ENCODE results near the gene METAP1.
"Not testable (repeated sequence)": the region's sequence is repeated elsewhere in the genome, so short reads cannot be mapped to it uniquely, and the experiment has no call there.

METAP1 gene

DNA sequence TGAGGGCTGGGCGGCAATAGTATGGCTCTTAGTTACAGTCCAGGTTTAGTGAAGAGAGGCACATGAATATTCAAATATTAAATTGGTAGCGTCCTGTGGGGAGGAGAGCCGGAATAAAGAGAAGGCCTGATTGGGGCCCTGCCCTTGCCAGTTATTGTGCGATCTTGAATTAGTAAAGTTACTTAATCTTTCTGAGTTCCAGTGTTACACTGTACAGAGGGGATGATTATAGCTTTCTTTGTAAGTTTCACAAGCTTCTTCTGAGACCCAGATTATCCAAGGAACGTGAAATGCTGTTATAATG, 1.2 kb downstream of the METAP1 start:
- in situ Hi-C loops (cut with HindIII; ENCODE audit: low sequenced_read_pairs), result no loop called here

DNA sequence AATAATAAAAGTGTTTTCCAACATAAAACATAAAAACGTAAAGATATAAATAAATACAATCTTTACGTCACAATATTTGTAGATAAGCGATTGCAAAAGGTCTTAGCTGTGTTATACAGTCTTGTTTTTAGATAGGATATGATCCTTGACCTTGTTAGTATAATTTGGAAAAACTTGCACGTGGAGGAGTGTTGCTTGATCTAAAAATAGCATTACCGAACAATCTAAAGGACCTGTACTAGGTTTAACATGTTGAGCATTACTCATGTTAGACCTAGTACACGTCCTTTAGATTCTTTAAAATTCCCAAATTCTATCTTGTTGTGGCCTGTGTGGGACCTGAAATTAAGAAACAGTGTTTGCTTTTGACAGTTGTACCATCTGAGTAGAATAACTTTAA, 1.6 kb downstream of the METAP1 start:
- in situ Hi-C loops (cut with HindIII; ENCODE audit: low sequenced_read_pairs), result no loop called here

DNA sequence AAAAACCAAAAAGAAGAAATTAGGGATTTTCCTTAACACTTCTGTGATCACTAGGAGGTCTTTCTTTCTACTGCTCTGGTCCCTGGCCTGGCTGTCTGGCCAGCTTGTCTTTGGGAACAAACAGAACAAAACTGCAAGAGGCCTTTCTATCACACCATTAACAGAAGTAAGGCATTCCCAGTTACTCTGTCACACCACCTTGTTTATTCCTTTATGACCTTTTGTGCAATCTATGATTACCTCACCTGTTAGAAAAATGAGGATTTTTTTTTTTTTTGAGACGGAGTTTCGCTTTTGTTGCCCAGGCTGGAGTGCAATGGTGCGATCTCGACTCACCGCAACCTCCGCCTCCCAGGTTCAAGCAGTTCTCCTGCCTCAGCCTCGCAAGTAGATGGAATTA, 3.0 kb downstream of the METAP1 start:
- in situ Hi-C loops (cut with HindIII; ENCODE audit: low sequenced_read_pairs), result no loop called here

DNA sequence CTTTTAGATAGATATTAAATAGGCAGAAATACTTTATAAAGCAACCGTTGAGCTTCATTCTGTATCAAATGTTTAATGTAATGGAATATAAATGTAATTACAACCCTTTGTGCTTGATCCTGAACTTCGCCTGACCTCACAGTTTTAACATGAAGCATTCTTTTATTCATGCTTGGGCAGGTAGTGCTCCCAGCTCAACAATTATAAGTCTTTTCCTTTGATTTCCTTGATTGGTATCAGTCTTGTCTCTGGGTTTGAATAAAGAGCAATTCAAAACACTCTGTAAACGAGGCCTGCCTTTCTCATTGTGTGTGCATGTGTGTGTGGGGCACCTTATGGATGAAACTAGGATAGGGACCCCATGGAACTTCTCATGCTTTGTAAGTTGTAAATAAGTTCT, 6.8 kb downstream of the METAP1 start:
- in situ Hi-C loops (cut with HindIII; ENCODE audit: low sequenced_read_pairs), result no loop called here

DNA sequence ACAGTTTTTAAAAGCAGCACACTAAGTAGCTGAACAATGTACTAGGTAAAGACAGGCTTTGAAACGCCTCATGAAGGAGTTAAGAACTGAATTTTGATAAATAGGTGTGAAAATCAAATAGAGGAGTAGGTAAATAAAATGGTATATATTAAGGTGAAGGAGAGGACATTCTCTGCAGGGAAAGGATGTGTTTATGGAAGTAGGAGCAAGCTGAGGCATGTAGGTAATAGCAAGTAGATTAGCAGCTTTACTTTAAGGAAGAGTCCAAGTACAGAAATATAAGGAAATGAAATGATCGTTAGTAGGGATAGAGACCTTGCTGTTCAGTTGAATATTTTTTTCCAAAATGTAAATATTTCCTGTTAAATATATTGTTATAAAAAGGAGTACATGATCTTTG, 12.5 kb downstream of the METAP1 start:
- in situ Hi-C loops (cut with HindIII; ENCODE audit: low sequenced_read_pairs), result no loop called here

DNA sequence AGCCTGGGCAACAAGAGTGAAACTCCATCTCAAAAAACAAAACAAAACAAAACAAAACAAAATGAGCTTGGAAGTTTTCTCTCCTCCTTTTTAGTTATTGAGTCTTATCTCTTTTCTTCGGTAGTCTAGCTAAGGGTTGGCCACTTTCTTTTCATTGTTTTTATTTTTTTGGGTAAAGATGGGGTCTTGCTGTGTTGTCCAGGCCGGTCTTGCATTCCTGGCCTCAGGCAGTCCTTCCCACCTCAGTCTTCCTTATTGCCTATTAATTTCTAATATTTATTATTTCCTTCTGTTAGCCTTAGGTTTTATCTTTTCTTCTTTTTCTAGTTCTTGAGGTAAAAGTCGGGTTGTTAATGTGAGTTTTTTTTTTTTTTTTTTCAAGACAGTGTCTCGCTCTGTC, 16.4 kb downstream of the METAP1 start:
- in situ Hi-C loops (cut with HindIII; ENCODE audit: low sequenced_read_pairs), result no loop called here

DNA sequence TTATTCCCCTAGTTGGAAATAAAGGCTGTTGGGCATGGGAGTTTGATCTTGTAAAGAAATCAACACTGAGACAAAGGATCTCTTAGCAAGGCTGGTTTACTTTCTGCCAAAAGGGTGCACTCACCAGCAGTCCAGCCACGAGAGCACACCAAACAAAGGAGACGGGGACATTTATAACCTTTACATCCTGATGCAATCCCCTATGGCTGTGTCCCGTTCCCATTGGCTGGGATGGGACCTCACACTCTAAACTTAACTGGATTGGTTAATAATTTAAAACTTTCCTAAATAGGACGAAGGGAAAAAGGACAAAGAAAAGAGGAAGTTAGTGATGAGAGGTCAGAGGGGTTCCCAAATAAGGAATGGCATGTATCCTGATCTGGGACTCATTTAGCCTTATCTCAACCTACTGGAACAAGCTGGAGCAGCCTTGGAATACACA, 17.9 kb downstream of the METAP1 start:
- in situ Hi-C loops (cut with HindIII; ENCODE audit: low sequenced_read_pairs), result no loop called here

DNA sequence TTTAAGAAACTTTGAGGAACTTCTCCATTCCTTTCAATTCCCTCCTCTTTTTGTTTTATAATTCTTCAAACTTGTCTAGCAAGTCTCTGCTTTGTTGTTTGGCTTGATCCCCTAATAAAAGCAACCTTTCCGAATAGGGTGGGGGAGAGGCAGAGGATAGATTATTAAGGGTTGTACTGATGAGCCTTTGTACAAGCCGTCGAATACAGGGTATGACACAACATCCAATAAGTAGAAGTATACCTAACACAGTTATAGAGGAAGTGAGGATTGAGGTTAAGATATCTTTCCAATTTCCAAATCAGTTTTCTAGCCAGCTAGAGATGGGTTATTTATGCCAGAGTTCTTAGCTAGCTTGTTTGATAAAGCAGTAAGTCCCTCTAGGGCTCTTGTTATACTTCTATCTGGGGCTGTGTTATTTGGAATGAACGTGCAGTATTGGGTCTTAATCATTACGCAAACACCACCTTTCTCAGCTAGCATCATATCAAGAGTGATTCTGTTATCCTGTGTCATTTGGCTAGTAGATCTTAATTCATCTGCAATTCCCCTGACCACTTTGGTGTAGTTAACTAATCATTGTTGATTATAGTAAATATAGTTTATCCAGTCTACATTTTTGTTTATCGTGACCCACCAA, 18.5 kb downstream of the METAP1 start:
- in situ Hi-C loops (cut with HindIII; ENCODE audit: low sequenced_read_pairs), result no loop called here

DNA sequence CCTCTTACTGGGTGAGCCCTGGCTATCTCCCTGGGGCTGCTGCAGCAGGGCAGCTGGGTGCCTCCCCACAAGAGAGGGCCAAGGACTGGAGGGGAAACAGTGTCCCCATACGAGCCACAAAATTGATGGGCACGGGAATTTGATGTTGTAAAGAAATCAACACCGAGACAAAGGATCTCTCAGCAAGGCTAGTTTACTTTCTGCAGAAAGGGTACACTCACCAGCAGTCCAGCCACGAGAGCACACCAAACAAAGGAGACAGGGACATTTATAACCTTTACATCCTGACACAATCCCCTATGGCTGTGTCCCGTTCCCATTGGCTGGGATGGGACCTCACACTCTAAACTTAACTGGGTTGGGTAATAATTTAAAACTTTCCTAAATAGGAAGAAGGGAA, 25.9 kb downstream of the METAP1 start:
- in situ Hi-C loops (cut with HindIII; ENCODE audit: low sequenced_read_pairs), result no loop called here

DNA sequence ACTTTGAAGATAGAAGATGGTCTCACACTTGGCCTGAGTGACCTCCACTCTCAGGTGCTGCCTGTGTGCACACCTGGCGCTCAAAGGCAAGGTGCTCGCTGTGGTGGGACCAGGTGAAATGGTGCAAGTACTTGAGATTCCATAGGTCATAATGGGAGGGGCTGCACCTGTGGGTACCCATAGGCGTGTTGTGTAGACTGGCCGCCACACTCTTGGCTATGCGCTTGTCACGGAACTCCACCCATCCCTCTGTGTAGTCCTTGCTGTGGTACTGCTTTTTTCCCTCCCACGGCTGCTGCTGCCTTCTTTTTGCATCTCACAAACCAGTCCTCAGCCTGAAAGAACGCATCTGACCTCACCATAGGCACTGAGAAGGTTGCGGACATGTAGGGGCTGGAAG, 27.0 kb downstream of the METAP1 start:
- in situ Hi-C loops (cut with HindIII; ENCODE audit: low sequenced_read_pairs), result no loop called here

DNA sequence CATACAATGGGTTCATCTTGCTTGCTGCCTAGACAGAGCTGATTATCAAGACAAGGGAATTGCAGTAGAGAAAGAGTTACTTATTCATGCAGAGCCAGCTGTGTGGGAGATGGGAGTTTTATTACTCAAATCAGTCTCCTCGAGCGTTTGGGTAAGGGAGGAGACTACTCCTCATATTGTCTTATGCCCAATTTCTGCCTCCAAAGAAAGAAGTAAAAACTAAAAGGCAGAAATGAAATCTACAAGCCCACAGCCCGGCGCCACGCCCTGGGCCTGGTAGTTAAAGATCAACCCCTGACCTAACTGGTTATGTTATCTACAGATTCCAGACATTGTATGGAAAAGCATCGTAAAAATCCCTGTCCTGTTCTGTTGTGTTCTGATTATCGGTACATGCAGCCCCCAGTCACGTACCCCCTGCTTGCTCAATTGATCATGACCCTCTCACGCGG, 28.3 kb downstream of the METAP1 start:
- in situ Hi-C loops (cut with HindIII; ENCODE audit: low sequenced_read_pairs), result not testable (repeated sequence)

DNA sequence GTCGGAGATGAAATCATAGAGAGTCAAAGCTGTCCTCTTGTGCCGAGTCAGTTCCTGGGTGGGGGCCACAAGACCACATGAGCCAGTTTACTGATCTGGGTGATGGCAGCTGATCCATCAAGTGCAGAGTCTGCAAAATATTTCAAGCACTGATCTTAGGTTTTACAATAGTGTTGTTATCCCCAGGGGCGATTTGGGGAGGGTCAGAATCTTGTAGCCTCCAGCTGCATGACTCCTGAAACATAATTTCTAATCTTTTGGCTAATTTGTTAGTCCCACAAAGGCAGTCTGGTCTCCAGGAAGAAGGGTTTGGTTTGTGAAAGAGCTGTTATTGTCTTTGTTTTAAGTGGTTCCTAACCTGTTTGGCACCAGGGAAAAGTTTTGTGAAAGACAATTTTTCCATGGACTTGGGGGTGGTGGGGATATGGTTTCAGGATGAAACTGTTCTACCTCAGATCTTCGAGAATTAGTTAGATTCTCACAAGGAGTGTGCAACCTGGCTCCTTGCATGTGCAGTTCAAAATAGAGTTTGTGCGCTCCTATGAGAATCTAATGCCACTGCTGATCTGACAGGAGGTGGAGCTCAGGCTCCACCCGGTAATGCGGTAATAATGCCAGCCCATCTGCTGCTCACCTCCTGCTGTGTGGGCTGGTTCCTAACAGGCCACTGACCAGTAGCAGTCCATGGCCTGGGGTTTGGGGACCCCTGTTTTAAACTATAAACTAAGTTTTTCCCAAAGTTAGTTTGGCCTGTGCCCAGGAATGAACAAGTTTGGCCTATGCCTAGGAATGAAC, 29.2 kb downstream of the METAP1 start:
- in situ Hi-C loops (cut with HindIII; ENCODE audit: low sequenced_read_pairs), result no loop called here

DNA sequence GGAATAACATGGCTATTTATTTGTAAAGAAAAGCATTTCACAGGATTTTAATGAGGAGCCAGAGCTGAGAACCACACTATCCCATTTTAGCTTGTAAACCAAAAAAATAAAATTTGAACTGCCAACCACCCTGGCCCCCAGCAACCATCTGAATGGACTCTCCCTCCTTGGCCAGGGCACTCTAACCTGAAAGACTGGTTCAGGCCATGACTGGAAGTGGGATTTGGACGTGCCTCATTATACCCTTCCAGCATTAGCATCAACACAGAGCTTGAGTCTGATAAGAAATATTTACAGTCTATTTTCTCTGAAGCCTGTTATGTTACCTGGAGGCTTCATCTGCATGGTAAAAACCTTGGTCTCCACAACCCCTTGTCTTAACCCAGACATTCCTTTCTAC, 30.0 kb downstream of the METAP1 start:
- in situ Hi-C loops (cut with HindIII; ENCODE audit: low sequenced_read_pairs), result no loop called here

DNA sequence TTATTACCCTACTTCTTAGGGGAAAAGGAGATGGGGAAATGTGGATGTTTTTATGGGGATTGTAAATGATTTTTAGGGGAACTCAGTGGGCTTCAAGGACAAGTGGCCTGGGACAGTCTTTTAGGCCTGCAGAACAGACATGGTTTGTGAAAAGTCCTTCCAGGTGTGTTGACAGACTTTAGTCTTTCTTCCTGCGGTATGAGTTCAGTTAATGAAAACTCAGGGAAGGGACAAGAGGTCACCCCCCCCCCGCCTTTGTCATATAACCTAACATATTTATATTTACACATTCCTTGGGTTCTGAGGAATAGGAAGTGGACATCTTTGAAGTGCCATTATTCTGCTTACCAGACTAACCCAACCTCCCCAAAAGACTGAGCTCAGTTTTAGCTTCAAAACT, 31.8 kb downstream of the METAP1 start:
- in situ Hi-C loops (cut with HindIII; ENCODE audit: low sequenced_read_pairs), result no loop called here

DNA sequence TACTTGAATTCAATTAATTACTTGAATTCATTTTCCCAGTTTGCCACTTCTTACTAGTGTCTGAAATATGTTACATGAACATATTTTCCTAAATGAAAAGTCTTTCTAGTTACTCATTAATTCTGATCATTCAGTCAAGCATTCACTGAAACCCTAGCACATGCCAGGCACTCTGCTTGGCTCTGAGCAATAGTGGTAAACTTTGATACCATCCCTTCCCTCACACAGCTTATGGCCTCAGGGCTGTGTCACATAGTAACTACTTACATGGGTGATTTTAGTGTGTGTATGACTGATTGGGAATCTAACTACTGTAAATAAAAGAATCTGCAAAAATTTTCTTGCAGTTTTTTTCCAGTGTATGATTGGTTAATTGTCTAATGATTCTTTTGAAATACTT, 32.7 kb downstream of the METAP1 start:
- in situ Hi-C loops (cut with HindIII; ENCODE audit: low sequenced_read_pairs), result no loop called here

DNA sequence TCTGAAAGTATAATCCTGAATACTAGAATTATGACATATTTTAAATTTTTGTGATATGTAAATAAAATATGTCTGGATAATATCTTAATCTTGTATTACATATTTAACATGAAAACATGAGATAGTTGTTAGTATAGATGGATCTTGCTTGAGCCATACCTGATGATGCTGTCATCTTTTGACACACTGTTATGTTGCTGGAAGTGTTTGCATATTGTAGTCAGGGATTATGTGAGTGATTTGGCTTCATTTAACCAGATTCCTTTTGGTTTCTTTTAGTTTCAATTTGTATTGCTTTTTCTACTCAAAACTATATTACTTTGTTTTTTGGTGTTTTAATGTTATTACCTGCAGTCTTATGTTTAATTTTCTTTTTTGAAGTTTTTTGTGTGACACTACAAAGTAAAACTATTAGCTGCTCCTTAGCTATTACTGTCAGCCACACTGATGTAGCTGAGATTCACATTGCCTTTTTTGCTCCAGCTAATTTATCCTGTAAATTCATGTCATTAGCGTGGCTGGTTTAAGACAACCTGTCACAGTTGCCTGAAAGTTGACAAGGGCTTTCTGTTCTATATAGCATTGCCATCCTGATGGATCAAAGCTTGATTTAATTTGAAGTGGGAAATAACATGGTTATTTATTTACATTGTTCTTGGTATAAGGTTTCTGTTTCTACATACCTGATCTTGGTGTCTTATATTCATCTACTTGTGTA, 33.7 kb downstream of the METAP1 start:
- in situ Hi-C loops (cut with HindIII; ENCODE audit: low sequenced_read_pairs), result no loop called here

DNA sequence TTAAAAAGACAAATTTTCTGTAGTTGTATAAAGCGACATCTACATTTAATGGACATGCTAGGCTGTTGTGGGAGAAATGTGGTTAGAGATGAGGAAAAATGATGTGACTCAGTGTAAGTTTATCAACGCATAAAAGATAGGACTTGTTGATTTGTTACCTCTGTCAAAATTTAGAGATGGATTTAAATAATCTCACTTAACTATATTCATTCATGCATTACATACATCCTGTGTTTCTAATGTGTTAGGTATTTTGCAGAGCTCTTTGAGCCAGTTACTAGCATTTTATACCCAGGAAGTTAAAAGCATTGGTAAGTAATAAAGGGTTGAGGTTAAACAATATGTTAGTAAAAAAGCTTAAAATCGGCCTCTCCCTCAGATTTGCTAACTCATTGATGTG, 34.3 kb downstream of the METAP1 start:
- in situ Hi-C loops (cut with HindIII; ENCODE audit: low sequenced_read_pairs), result no loop called here

DNA sequence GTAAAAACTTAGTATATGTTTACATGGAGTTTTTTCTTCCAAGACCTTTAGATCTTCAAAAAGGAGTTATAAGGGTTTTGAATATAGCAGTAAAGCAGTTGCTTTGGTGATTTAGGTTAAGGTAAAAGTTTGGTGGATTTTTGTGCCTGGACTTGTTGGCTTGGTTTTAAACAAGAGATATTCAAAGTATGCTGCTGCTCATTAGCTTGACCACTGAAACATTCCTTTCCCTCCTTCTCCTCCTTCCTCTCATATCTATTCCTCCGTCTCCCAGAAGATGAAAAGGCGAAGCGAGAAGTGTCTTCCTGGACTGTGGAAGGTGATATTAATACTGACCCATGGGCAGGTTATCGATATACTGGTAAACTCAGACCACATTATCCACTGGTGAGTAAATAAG, 38.4 kb downstream of the METAP1 start:
- in situ Hi-C loops (cut with HindIII; ENCODE audit: low sequenced_read_pairs), result no loop called here

DNA sequence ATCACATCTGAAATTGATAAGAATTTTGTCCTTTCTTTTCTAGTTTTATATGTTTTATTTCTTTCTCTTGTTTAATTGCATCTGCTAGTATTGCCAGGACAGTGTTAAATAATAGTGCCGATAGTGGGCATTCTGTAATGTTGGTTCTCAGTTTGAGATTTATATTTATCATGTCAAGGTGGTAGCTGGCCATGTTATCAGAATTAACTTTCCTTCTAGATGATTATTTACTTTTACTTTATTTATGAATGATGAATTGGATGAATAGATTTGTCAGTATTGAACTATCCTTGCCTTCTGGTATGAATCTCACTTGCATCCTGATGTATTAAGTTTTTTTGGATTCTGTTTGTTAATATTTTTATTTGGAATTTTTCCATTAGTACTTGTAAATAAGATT, 42.7 kb downstream of the METAP1 start:
- in situ Hi-C loops (cut with HindIII; ENCODE audit: low sequenced_read_pairs), result no loop called here

DNA sequence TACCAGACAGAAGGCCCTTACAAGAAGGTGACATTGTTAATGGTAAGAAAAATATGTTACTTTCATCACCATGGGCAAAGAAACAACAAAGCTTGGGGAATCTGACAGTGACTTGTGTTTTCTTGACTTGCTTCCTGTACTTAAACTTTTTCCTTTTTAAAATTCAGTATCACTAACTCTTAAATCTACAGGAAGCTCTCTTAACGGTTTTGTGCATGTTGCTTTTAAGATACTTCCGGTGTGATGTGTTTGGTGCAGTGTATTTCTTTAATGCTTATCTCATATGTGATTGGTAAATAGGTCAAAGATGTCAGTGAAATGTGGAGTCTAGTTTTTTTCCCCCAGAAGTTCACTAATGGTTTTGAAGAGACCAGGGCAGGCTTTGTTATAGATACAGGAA, 47.8 kb downstream of the METAP1 start:
- in situ Hi-C loops (cut with HindIII; ENCODE audit: low sequenced_read_pairs), result no loop called here

DNA sequence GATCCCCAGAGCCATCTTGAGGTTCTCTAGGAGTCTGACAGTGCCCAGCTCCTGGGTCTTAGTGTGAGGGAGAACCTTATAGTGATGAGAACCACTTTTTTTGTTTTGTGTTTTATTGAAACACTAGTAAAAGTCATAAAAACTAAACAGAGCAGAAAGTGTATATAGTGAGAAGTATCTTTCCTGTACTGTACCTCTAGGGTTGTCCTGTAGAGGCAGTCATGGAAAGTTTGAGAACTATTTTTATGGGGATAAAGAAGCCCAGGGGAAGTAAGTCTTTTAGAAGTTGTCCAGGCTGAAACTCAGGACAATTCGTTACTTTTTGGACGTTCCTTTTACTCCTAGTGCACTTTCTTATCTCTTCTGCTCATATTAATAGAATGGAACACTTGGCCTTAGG, 52.2 kb downstream of the METAP1 start:
- in situ Hi-C loops (cut with HindIII; ENCODE audit: low sequenced_read_pairs), result no loop called here

DNA sequence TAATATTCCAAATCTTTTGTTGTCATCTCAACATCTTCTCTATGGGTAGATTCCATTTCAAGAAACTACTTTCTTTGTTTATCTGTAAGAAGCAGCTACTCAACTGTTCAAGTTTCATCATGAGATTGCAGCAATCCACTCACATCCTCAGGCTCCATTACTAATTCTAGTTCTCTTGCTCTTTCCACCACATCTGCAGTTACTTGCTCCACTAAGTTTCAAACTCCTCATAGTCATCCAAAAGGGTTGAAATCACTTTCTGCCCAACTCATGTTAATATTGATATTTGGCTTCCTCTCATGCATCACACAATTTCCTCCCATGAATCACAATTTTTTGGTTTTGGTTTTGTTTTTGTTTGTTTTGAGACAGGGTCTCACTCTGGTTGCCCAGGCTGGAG, 57.4 kb downstream of the METAP1 start:
- in situ Hi-C loops (cut with HindIII; ENCODE audit: low sequenced_read_pairs), result no loop called here

Measured in DLD1 (cell line).